Activated gamma-delta T cell (primary cell): ENCODE measurements around the gene SPRED2.

Source experiments
- DNase-seq: peaks from one replicate; lab custom pipeline; 2025; lab: John Stamatoyannopoulos, UW

Gene SPRED2

DNA sequence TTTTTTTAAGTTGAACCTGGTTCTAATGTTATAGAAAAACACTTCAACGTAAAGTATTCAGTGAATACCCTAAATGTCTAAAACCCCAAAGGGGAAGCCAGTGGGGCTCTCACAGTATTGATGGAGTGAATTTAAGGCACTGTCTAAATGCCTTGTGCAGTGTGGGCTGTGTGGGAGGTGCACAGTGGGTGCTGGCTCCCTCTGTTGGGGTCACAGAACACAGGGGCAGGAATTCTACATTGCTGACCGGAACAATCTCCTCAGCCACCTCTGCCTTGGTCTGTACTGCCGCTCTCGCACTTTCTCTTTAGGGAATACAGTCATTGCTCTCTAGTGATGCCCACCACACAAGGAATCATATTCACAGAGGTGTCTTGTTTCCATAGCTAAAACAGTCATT lies 45.4 kb downstream of the SPRED2 start:
- DNase-seq = no peak

DNA sequence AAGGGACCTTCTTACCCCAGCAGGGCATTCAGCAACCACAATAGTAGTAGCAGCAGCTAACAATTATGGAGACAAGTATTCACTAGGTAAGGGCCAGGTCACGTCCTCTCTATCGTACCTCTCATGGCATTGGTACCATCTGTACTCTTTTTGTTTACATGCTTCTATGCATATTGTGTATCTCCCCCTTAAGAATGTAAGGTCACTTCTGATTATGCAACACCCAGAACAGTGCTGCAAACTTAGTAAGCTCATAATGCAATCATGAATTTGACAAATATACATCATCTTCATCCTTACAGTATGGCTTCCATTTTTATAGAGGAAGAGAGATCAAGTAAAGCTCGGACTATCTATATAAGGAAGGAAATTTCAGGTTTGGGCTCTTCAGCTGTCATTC lies 46.1 kb downstream of the SPRED2 start:
- no peak for DNase-seq

DNA sequence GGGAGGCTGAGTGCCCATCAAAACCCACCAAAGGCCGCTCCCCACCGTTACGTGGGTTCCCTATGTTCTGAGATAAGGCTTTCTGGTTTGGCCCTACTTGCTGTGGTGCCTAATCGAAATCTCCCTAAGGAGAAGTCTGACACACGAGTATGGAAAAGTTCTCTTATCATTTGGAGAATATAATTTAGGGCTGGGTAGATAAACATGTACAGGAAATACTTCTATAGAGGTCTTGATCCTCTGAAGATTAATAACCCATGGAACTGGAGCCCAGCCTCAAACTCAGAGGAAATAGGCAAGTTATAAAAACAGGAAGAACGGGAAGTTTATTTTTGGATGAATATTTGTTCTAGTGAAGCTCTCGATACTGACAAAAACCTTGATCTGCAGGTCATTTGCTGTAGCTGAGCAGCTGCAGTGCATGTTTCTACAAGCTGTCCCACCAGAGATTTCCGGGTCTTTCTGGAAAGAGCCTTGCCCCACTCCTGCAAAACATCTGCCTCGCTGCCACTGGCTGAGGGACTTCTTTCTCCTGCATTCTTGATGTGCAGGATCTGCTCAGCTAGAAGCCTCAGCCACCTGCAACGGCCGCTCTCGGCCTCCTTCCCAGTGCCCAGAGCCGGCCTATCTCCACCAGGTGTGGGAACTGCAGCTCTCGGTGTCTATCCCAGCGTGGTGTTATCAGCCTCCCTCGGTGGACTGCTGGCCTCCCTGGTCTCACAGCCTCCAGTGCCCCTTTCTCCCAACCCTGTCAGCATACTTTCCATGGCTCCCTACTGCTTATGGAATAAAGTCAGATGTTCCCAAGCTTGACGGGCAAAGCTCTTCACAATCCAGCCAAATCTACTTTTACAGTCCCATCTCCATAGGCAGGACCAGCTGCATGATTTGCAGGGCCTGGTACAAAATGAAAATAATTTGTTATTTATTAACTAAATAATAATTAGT lies 48.6 kb downstream of the SPRED2 start:
- DNase-seq = no peak

DNA sequence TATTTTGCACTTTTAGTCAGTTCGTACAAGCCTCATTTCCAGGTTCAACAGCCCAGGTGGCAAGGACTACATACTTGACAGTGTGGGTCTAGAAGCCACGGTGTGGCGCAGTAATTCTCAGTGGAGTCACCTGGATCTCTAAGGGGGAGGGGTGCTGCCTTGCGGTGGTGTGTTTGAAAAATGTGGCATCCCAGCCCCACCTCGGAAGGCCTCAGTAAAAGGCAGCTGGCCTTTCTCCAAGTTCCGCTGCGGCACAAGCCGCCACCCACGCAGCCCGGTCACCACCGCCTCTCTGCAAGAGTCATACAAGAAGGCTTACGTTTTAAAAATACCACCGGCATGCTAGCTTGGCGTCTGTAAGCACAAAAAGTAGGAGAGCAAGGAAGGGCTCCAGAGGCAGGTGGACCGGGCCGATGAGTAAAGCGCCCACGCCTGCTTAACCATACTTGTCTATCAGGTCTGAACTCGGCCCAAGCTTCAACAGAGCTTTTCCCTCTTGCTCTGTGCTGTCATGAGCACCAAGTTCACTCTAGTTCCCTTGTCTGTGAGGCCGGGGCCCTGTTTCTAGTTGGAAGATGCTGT lies 49.5 kb downstream of the SPRED2 start:
- peak; percentile 35 for DNase-seq

DNA sequence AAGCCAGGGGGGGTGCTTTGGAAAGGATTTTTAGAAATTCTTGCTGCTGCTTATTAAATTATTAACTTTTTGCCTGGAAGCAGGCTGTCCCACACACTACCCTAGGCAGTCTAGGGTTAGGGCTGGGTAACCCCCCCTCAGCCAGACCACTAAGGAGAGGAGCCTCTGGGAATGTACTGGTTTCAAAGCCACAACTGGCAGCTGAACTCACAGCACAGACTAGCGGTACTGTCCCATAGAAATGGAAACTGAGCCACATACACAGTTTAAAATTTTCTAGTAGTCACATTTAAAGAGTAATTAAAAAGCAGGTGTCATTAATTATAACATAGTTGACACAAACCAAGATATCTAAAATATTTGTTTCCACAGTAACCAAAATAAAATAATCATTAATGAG lies 50.1 kb downstream of the SPRED2 start:
- no peak for DNase-seq

DNA sequence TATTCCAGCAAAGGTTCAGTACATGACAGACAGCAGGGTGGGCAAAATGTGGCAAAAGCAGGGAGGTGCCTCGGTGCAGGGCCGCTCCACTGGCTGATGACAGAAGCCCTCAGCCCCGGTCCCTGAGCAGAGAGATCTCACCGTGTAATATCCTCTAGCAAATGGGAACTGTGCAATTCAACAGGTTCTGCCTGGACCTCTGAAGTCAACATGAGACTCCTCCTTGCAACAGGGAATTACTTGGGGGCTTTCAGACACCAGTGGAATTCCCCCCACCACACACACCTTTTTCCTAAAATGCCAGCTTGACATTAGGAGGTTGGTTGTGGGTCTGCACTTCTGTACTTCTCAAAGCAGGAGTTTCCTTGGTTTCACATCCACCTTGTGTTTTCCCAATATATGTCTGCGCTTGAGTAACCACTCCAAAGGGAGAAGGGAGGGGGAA lies 50.8 kb downstream of the SPRED2 start:
- DNase-seq = no peak

DNA sequence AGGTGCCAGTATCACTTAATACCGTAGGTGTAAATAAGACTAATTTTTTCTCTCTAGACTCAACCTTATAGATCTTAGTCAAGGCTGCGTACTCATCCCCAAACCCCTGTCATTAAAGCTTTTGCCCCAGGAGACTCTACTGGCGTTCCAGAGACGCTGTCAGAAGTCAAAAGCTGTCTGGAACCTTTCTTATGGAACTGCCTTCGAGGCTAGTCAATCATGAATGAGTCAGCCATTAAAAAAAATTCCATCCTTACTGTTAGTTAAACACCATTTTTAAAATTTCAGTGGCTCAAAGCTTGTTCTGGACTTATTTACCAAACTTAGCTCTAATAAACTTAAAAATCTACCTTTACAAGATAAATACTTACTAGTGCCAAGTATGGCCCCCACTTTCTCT lies 52.1 kb downstream of the SPRED2 start:
- no peak for DNase-seq

DNA sequence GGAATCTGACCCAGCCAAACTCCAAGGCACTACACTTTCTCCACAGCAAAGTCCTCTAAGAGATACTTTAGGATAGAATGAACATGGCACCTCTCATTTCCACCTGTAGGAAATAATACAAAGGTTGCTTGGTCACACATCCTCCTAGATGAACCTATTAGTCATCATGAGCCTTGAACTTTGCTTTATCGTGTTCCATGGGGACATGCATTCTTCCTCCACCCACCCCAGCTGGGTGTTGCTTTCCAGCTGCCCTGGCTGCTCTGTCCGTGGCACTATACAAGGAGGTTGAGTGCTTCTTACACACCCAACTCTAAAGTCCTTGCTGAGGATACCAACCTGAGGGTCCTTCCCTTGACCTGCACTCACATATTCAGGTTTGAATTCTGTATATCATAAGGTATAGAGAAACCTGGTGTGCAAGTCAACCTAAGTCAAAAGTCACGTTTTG lies 52.7 kb downstream of the SPRED2 start:
- no peak for DNase-seq

DNA sequence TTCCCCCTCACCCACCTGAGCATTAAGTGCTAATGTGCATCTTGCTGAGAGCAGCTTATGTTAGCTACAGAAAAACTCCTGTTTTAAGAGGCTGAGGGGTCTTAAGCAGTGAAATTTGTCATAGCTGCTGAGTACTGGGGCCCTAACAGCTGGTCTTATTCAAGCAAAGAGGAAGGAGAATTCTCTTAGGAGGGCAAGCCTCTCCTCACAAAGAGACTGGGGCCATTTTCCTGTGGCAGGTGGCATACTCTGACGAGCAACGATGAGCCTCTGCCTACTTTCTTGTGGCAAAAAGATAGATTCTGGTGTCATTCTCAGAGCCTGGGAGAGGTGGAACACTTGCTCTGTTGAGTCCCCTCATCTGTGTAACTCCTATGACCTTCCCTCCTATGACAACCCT lies 53.2 kb downstream of the SPRED2 start:
- no peak for DNase-seq

DNA sequence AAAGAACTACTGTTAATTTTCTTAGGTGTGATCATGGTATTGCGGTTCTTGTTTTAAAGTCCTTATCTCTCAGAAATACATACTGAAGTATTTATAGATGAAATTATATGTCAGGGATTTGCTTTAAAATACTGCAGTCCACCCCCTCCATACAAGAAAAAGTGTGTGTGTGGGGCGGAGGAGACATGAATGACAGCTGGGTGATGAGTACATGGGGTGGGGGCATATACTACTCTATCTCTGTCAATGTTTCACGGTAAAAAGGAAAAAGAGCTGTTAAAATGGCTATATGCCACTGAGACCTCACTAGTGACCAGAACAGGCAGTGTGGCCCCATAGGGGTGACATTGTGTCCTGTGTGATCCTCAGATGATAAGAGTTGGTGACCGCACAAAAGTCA lies 54.1 kb downstream of the SPRED2 start:
- DNase-seq = no peak

DNA sequence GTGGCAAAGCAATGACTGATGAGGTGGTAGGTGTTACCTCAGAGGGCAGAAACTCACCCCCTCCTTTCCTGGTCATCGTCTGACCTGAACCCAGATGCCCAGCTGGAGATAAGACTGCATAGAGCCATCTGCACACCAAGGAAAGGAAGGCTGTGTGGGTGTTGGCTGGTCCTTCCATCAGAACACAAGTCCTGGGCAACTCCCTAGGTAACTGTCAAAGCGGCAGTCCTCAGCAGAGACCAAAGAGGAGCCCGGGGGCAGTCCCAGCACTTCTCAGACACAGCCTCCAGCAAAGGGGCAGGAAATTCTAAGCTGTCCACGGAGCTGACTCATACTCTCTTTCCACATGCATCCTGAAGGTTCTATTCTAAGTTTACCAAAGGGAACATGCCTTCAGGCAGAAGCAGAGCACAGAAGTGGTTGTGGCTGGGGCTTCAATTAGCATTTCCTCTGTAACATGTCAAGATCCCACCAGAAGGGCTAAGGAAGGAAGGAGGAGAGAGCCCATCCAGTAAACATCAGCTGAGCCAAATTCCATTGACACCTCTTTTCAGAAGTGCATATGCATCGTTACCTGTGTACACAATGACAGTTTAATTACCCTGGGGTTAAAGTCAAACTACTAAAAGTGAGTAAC lies 54.7 kb downstream of the SPRED2 start:
- DNase-seq = no peak

DNA sequence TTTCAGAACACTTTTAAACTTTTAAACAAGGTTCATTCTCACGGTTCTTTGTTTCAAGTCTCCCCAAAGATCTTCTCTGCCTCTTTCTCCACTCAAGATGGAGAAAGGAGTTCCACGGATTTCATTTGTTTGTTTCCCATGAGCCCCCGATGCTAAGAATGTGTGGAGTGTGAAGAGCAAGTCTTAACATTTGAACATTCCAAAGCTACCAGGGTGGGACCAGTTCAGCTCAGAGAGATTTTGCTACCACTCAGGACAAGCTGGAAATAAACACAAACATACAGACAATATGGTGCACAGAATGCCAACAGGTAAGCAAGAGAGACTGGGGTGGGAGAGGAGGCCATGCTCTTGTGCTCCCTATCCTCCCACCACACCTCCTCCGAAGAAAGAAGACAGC lies 56.7 kb downstream of the SPRED2 start:
- no peak for DNase-seq

DNA sequence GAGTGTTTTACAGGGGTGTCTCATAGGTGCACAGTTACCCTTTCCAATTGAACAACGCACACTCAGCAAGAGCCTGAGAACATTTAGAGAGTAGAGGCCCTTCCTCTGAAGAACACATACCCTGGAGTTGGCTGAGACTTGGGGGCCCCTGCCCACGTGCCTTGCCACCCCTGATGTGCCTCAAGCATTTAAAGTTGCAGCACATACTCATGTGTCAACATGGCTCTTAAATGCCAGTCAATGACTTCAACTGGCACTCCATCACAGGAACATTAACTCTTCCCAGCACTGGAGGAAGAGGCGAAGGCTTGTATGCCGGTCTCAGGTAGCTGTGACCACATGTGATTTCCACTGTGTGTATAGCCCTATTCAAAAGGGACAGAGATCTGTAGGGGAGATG lies 57.4 kb downstream of the SPRED2 start:
- no peak for DNase-seq

DNA sequence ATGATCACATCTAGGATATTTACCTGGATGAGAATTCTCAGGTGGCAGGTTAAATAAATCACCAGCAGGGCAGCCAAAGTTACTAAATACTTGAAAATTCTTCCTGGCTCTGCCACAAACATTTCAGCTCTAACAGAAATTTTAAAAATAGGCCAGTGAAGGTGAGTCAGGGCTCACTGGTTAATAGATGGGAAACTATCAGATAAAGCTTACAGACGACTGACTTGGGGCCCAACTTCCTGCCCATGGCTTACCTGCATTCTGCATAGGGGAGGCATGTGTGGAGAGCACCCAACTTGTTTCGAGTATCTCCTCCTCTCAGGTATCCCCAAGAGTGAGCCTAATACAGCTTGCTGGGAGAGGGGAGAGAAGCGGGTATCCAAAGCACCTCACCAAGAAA lies 57.8 kb downstream of the SPRED2 start:
- no peak for DNase-seq

DNA sequence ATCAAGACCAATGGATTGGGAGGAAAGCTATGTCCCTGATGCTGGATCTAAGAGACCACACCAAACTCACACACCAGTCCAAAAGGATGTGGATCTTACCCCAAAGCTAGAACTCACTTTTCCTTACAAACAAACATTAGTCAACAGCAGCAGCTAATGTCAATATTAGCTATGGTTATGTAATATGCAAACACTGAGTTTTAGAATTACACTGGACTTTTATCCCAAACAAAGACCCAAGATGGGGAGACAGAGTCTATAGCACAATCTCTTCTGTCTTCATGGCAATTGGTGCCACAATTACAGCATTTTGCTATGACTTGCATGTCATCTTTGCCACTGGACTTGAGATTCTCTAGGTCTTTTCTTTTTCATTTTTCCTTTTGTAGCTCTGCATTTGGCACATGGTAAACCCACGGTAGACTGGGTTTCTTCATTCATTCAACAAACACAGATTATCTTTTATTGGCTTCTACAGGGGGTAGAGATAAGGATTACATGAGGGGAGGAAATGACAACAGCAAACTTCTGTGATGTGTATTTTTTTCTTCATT lies 59.0 kb downstream of the SPRED2 start:
- no peak for DNase-seq

DNA sequence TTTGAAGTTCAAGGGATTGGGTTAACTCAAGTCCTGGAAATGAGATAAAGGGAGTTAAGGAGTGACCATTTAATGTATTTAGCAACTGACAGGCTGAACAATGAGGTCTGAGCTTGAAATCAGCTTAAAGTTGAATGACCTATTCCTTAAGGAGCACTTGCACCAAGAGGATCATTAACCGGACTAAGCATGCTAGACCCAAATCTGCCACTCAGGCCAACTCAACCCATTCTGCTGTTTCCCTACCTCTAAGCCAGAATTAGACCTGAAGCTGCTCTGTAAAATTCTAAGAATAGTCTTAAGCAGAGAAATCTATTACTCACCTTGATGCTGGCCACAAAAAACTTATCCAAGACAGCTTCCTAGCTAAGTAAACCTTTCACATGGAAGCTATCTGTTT lies 59.8 kb downstream of the SPRED2 start:
- DNase-seq = no peak

DNA sequence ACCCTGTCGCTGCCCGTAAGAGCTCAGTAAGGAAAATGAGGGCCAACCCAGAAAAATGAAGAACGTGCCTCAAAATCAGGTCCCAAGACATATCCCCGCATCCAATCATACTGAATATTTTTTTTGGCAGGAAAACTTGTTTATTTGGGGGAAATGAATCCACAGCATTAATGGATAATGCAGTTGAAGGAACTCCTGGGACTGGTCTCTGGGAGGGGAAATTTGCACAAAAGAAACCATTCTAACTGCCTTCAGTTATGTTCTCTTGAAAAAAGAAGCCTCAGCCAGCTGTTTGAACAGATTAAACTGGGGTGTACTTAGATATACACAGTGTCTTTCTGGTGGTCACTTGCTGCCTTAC lies 61.3 kb downstream of the SPRED2 start:
- DNase-seq = no peak

DNA sequence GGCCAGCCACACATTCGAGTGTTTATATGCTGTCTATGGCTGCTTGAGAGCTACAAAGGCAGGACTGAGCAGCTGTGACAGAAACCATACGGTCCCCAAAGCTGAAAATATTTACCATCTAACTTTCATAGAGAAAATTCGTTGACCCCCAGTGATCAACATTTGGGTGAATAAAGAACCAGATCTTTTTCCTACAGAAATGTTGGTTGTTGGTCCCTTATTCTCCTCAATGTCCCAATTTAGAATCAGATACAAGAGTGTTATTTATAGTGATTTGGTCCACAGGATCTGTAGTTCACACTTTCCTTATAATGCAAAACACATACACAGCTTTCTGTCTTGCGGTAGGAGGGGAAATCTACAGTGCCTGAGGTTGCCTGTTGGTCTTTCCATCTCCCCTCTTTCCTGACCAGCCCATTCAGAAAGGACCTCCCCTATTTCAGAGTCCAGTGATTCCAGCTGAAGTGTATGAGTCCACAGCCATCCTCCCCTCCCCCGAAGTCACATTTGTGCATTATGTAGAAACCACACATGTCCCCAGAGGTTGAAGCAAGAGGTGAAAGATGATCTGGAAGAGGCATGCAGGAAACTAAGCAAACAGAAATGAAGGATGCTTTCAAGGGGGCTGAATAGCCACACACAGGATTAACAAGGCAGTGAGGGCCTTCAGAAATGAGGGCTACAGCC lies 61.9 kb downstream of the SPRED2 start:
- DNase-seq = no peak

DNA sequence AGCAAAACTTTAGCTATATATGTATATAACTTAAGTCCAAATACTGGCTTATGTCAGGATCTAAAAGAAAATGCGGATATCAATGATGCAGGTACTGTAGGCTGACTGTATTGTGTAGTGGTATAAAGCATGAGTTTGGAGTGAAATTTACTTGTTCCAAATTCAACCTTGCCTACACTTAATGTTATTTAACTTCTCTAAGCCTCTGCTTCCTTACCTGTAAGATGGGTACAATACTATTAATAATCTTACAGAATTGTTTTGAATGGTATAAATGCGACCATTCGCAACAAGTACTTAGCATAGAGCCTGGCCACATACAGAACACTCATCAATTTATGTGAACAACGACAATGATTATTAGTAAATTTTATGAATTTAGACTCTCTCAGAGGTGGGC lies 62.4 kb downstream of the SPRED2 start:
- no peak for DNase-seq

DNA sequence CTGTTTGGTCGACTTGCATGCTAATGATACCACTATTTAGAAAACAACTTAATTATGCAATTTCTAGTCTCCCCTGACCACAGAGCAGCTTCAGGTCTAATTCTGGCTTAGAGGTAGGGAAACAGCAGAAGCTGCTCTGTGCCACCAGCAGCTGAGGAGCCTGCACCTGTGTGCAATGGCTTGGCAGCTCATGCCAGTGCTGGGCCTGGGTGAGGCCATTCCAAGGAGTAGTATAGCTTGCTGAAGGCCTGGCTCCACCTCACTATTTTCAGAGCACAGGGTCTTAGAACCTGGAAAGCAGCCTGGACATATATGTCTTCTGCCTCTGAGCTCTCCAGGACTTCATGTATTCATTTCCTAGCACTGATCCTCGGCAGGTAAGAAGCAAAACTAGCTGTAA lies 62.8 kb downstream of the SPRED2 start:
- no peak for DNase-seq

DNA sequence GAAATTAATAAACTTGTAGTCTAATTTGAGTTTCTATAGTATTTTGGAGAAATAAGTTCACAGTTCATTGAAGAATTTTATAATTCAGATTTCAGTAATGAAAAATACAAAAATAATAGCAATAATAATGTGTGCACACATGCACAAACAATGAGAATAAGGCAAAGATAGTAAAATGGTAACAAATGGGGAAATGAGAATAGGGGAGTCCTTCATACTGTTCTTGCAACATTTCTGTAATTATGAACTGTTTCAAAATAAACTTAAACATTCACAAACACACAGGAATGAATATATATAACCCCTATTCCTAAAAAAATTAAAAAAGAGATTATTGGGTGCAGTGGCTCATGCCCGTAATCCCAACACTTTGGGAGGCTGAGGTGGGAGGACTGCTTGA lies 63.9 kb downstream of the SPRED2 start:
- DNase-seq = no peak

DNA sequence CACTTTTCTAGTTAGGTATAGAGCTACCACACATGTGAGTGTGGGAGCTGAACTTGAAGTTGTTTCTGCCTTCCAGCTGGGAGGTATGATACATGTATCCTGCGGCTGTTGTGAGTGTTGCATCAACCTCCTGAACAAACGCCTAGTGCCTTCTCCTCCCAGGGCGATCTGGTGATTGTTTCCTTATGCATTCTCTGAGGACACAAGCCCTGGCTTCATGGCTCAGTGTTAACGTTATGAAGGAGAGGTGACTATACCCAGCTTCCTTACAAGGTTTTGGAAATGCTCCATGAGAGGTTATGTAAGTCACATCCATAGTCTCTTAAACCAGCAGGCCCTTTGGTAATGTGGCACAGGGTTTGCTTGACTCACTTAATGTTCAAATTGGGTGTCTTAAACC lies 64.9 kb downstream of the SPRED2 start:
- DNase-seq = no peak
